MG63 (cell line): ENCODE measurements around the gene BTBD10. TPM values are rescaled to one million over a fixed set of nuclear protein-coding genes. Genes with fewer than 3 reads are reported as not detected.

Experiments used
- DNase-seq: peaks from one replicate; pipeline ENCODE4 v3.0.0-alpha.2; 2020
- H3K27me3 ChIP-seq: fragments of 250-450 bp; sonication (Bioruptor Pico); 2 replicates; pipeline ENCODE4 v1.5.1; 2020; ENCODE audit warnings: mild to moderate bottlenecking, moderate library complexity
- H3K36me3 ChIP-seq: fragments of 250-450 bp; sonication (Bioruptor Pico); 2 replicates; pipeline ENCODE4 v1.5.1; 2020; ENCODE audit warnings: mild to moderate bottlenecking, moderate library complexity
- H3K4me3 ChIP-seq: fragments of 250-450 bp; sonication (Bioruptor Pico); 2 replicates; pipeline ENCODE4 v1.5.1; 2020; ENCODE audit warnings: mild to moderate bottlenecking, moderate library complexity
- H3K9me3 ChIP-seq: fragments of 250-450 bp; sonication (Bioruptor Pico); 2 replicates; pipeline ENCODE4 v1.5.1; 2020; ENCODE audit warnings: mild to moderate bottlenecking, moderate library complexity
- total RNA-seq: library from RNA; depleted of rRNA; stranded (reverse); fragments of >200 nt; shearing (Covaris generic); gene quantifications from 2 replicates; pipeline ENCODE4 v1.2.3, GENCODE V29; 2014; ENCODE audit warnings: low replicate concordance; rRNA removed

The BTBD10 gene
- total RNA-seq, 1 experiment from 2014 or later, result 22.7 TPM

- peak overlapping the region; percentile 14 for H3K4me3 ChIP-seq
- H3K36me3 ChIP-seq, result no peaks in the 10 kb centered on the region; the same call in 1 of the 2 replicates
- H3K27me3 ChIP-seq, result no peaks in the 10 kb centered on the region
- DNase-seq, result no peak
- no peaks in the 10 kb centered on the region for H3K9me3 ChIP-seq
Measured at GRCh38 chr11:13338019-13338426, 125.0 kb downstream of the BTBD10 start.

Other genes with a start within 250 kb of the BTBD10 start
- gene BMAL1, start 185.4 kb downstream of the BTBD10 start, total RNA-seq, result 9.3 and 19.8 TPM in 2 replicates
- not detected in 2 replicates for gene PTH, start 32.8 kb upstream of the BTBD10 start, total RNA-seq
- gene FAR1, start 205.4 kb upstream of the BTBD10 start, total RNA-seq, result 16.2 and 45.9 TPM in 2 replicates